ENCODE measurements around the gene CCR1.
A peak's percentile ranks its signal among the peaks of the same experiment; 100 is the strongest.

Gene CCR1
- 0.08 to 0.80 (median 0.50) reads per million in 4 donors for total RNA-seq

GRCh38 chr3:46208167-46208704, at the start of gene CCR1:
Gene CCR1 (minus strand): TSS chr3:46208313. CDS start chr3:46204313, 4,000 bp downstream.
- DNase-seq: peak in 1 of 5 donors; percentile 85

- DNase-seq: no peak
Observed at GRCh38 chr3:46252980-46253379, 44.9 kb upstream of the CCR1 start.

GRCh38 chr3:46245146-46245545, 37.0 kb upstream of the CCR1 start:
- no peak for DNase-seq

GRCh38 chr3:46243560-46243959, 35.4 kb upstream of the CCR1 start:
- no peak for DNase-seq

GRCh38 chr3:46242120-46242519, 34.0 kb upstream of the CCR1 start, which contains the start of gene CCR3:
Gene CCR3 (plus strand): TSS chr3:46242460. CDS start chr3:46265159, 22,699 bp downstream.
- DNase-seq: no peak

GRCh38 chr3:46239952-46240351, 31.8 kb upstream of the CCR1 start:
- DNase-seq: no peak

- no peak for DNase-seq
Observed at GRCh38 chr3:46239301-46239938, 31.3 kb upstream of the CCR1 start.

- DNase-seq: no peak
Observed at GRCh38 chr3:46238386-46238785, 30.3 kb upstream of the CCR1 start.

- peak in 1 of 5 donors; percentile 12 for DNase-seq
Observed at GRCh38 chr3:46236294-46237054, 28.4 kb upstream of the CCR1 start.

- no peak for DNase-seq
Observed at GRCh38 chr3:46235425-46235824, 27.3 kb upstream of the CCR1 start.

- no peak for DNase-seq
Observed at GRCh38 chr3:46233194-46233593, 25.1 kb upstream of the CCR1 start.

GRCh38 chr3:46231323-46231722, 23.2 kb upstream of the CCR1 start:
- DNase-seq: no peak

- DNase-seq: peak in 1 of 5 donors; percentile 56
Observed at GRCh38 chr3:46228260-46229242, 20.4 kb upstream of the CCR1 start.

- DNase-seq: no peak
Observed at GRCh38 chr3:46222435-46223161, 14.5 kb upstream of the CCR1 start.

GRCh38 chr3:46221938-46222337, 13.8 kb upstream of the CCR1 start:
- no peak for DNase-seq

- DNase-seq: no peak
Observed at GRCh38 chr3:46221391-46221790, 13.3 kb upstream of the CCR1 start.

- no peak for DNase-seq
Observed at GRCh38 chr3:46218196-46218709, 10.1 kb upstream of the CCR1 start.

- no peak for DNase-seq
Observed at GRCh38 chr3:46215810-46216414, 7.8 kb upstream of the CCR1 start.

GRCh38 chr3:46214751-46215352, 6.7 kb upstream of the CCR1 start:
- peak in 1 of 5 donors; percentile 45 for DNase-seq

GRCh38 chr3:46213201-46213600, 5.1 kb upstream of the CCR1 start:
- peak in 1 of 5 donors; percentile 73 for DNase-seq

GRCh38 chr3:46212101-46212500, 4.0 kb upstream of the CCR1 start:
- no peak for DNase-seq
